HS-27A (cell line): Measurements from ENCODE around the gene ZNF839.
"Not testable (repeated sequence)": the region's sequence is repeated elsewhere in the genome, so short reads cannot be mapped to it uniquely, and the experiment has no call there.

Source experiments
- DNase-seq: peaks from one replicate; pipeline ENCODE4 v3.0.0-alpha.2; 2012; ENCODE audit warnings: low read depth, missing footprints

ZNF839 gene

GRCh38 chr14:102342238-102342637, 22.7 kb downstream of the ZNF839 start:
- DNase-seq, result no peak

- no peak for DNase-seq
These were observed 24.5 kb downstream of the ZNF839 start for GRCh38 chr14:102344084-102344483.

GRCh38 chr14:102344485-102344884, 24.9 kb downstream of the ZNF839 start:
- no peak for DNase-seq

GRCh38 chr14:102345232-102345631, 25.7 kb downstream of the ZNF839 start:
- no peak for DNase-seq

- DNase-seq, result no peak
These were observed 27.1 kb downstream of the ZNF839 start for GRCh38 chr14:102346645-102347044.

- DNase-seq, result no peak
These were observed 28.8 kb downstream of the ZNF839 start for GRCh38 chr14:102348376-102348775.

GRCh38 chr14:102351023-102351422, 31.5 kb downstream of the ZNF839 start:
- DNase-seq, result no peak

- DNase-seq, result not testable (repeated sequence)
These were observed 32.0 kb downstream of the ZNF839 start for GRCh38 chr14:102351593-102351992.

- no peak for DNase-seq
These were observed 32.7 kb downstream of the ZNF839 start for GRCh38 chr14:102352213-102352612.

GRCh38 chr14:102353126-102353619, 33.6 kb downstream of the ZNF839 start:
- no peak for DNase-seq

- DNase-seq, result no peak
These were observed 36.7 kb downstream of the ZNF839 start for GRCh38 chr14:102356280-102356679.

GRCh38 chr14:102359341-102359740, 39.8 kb downstream of the ZNF839 start:
- no peak for DNase-seq

GRCh38 chr14:102360388-102360787, 40.8 kb downstream of the ZNF839 start:
- no peak for DNase-seq

- no peak for DNase-seq
These were observed 42.5 kb downstream of the ZNF839 start for GRCh38 chr14:102362084-102362483.

GRCh38 chr14:102362545-102363181, 43.1 kb downstream of the ZNF839 start, which contains the start of the genes CINP and TECPR2:
Gene CINP, minus strand, starts transcription at chr14:102362890. Its CDS starts 39 bp downstream, at chr14:102362851.
Gene TECPR2, plus strand, starts transcription at chr14:102362941. Its CDS starts 13,781 bp downstream, at chr14:102376722.
- peak; percentile 81 for DNase-seq

- DNase-seq, result no peak
These were observed 43.8 kb downstream of the ZNF839 start for GRCh38 chr14:102363182-102363943.

GRCh38 chr14:102370305-102370809, 50.8 kb downstream of the ZNF839 start:
- DNase-seq, result no peak

GRCh38 chr14:102371361-102371760, 51.8 kb downstream of the ZNF839 start:
- no peak for DNase-seq

GRCh38 chr14:102373110-102373509, 53.6 kb downstream of the ZNF839 start:
- DNase-seq, result no peak

GRCh38 chr14:102374264-102374663, 54.7 kb downstream of the ZNF839 start:
- DNase-seq, result no peak

GRCh38 chr14:102375119-102375518, 55.6 kb downstream of the ZNF839 start:
- no peak for DNase-seq

GRCh38 chr14:102377696-102378095, 58.1 kb downstream of the ZNF839 start:
- no peak for DNase-seq

GRCh38 chr14:102378830-102379229, 59.3 kb downstream of the ZNF839 start:
- no peak for DNase-seq
